Mononuclear cell (primary cell): ENCODE data around the gene MARCHF7. TPM values are rescaled to one million over a fixed set of nuclear protein-coding genes. Genes with fewer than 3 reads are reported as not detected.

Experiments
- total RNA-seq: library from RNA; depleted of rRNA; stranded (reverse); fragments of >200 nt; gene quantifications from one replicate; pipeline ENCODE4 v1.2.3, GENCODE V29; 2012

The MARCHF7 gene
- total RNA-seq, 1 donor = 143 TPM

Other genes starting within 250 kb of the MARCHF7 start
- 53.5 TPM for gene BAZ2B, start 96.0 kb upstream of the MARCHF7 start, total RNA-seq
- 64.3 TPM for gene CD302, start 85.7 kb downstream of the MARCHF7 start, total RNA-seq
- gene LY75, start 192.2 kb downstream of the MARCHF7 start, total RNA-seq = 39.0 TPM